Activated T-helper 1 cell treated with anti-CD3 and anti-CD28 coated beads, Interleukin-12 subunit alpha, Interleukin-12 subunit beta, Interleukin-2, Interleukin-4 antibody, amounts not matched to agents 30 ng/mL and 10 ng/mL and 1 ng/mL, durations not matched to agents 14 hours and 24 hours and 36 hours (primary cell): ENCODE results near the gene TRIM44. TPM values are rescaled to one million over a fixed set of nuclear protein-coding genes. Genes with fewer than 3 reads are reported as not detected.
A peak's percentile ranks its signal among the peaks of the same experiment; 100 is the strongest.

Source experiments
- DNase-seq: peaks from one replicate; pipeline ENCODE4 v3.0.0; 2021; ENCODE audit warnings: low spot score
- H3K27ac Mint-ChIP-seq: one replicate; pipeline ENCODE4 v1.8.0; 2021; ENCODE audit warnings: mild to moderate bottlenecking, mixed read lengths
- H3K27me3 Mint-ChIP-seq: one replicate; pipeline ENCODE4 v1.8.0; 2022; ENCODE audit warnings: mild to moderate bottlenecking, moderate library complexity, mixed read lengths; ENCODE audit not compliant: insufficient read depth
- H3K36me3 Mint-ChIP-seq: one replicate; pipeline ENCODE4 v1.8.0; 2021; ENCODE audit warnings: low read depth, mixed read lengths
- H3K4me1 Mint-ChIP-seq: one replicate; pipeline ENCODE4 v1.8.0; 2021; ENCODE audit warnings: low read depth, mixed read lengths
- H3K4me3 Mint-ChIP-seq: one replicate; pipeline ENCODE4 v1.8.0; 2021; ENCODE audit warnings: mild to moderate bottlenecking, moderate library complexity, mixed read lengths
- H3K9me3 Mint-ChIP-seq: one replicate; pipeline ENCODE4 v1.8.0; 2021; ENCODE audit warnings: mixed read lengths
- intact Hi-C: fragments of 100-400 bp; cut with micrococcal nuclease; formaldehyde crosslinking; loops from one replicate; pipeline ENCODE4 v1.15.1; 2024
- total RNA-seq: library from RNA; stranded (reverse); gene quantifications from 2 replicates; pipeline ENCODE4 v1.2.3, GENCODE V29; 2022

TRIM44 gene
- total RNA-seq, 1 donor from 2014 or later, result 24.3 TPM

DNA sequence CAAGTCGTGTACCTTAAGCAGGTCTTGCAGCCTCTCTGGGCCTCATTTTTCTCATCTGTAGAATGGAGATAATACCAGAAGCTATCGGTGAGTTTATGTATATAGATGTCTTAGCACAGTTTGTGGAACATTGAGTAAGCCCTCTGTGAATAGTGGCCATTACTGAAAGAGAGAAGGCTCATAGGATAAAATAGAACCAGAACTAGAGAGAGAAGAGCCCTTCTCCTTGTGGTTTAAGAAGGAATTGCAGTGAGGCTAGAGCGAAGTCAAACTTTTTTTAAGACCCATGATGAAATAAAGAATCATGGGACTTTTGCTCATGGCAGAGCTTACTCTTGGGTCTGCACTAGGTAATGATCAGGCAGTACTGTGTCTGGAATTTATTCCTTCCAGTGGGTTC lies 137.1 kb downstream of the TRIM44 start:
- Mint-ChIP-seq H3K4me1 (peaks cover 8% of the 10 kb centered on the region), H3K4me3 (no peak overlapping the region), H3K36me3 (peaks cover 2% of the 10 kb centered on the region), H3K27ac (no peak overlapping the region), H3K27me3 (no peaks in the 10 kb centered on the region), H3K9me3 (no peaks in the 10 kb centered on the region)
- intact Hi-C loops, result no loop called here
- DNase-seq, result no peak

DNA sequence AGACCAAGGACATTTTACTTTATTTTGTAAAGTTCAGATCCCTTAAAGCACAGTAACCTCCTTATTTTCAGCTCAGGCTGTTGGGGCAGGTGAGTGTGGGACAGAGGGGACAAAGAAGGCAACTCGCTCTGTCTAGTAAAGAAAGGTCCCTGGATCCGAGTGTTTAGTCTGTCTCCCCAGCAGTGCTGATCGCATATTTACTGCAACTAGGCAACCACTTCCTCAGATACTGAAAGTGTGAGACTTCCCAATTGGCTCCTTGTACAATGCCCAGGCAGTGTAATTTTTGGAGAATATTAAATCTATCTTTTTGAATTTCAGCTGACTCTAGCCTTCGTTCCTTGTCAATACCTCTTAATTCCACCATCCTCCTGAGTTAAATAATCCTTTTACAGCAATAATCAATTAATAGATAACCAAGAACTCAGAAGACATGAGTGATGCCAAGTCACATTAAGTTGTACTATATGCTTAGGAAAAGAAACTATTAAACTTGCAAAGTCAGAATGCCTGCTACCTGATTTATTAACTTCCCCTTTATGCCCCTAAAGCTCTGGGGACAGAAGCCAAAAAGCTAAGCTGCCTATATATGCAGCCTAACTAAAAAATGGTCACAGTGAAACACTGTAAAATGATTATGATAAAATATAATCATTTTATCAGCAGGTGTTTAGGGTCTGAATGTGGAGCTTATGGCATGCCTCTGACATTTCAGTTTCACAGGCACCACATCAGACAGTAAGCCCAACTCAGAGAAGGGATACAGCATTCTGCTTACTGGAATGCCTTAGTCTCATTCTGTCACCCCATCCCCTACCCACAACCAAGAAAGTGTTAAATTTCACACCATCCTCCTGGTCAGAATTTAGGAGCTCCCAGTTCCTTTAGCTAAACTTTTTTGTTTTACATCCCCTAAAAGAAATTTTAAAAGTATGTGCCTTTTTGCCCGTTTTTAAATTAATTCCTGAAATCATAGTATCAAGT lies 138.7 kb downstream of the TRIM44 start:
- no peaks in the 10 kb centered on the region for H3K27me3 Mint-ChIP-seq
- peaks cover 2% of the 10 kb centered on the region for H3K36me3 Mint-ChIP-seq
- H3K27ac Mint-ChIP-seq, result peak overlapping the region; percentile 15
- no peaks in the 10 kb centered on the region for H3K9me3 Mint-ChIP-seq
- DNase-seq, result no peak
- H3K4me3 Mint-ChIP-seq, result no peak overlapping the region
- peaks cover 8% of the 10 kb centered on the region for H3K4me1 Mint-ChIP-seq
- intact Hi-C loops, result no loop called here

DNA sequence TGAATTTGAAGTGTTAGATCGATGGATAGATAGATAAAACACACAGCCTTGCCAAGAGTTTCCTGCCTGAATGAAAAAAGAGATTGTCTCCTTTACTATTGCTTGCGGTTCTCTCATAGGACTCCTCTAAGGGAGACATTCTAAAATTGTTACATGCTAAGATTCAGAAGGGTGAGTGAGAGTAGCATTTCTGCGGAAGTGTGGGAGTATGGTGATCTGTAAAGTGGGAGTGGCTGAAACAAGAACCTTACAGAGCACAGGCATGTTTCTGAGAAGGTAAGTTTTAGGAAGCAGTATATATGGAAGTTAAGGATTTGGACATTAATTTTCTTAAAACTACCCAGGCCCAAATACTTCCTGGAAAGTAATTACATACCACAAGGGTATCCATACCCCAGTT lies 139.6 kb downstream of the TRIM44 start:
- intact Hi-C loops, result no loop called here
- Mint-ChIP-seq H3K36me3 (peaks cover 2% of the 10 kb centered on the region), H3K27ac (no peak overlapping the region), H3K4me1 (peaks cover 8% of the 10 kb centered on the region), H3K27me3 (no peaks in the 10 kb centered on the region), H3K4me3 (no peak overlapping the region), H3K9me3 (no peaks in the 10 kb centered on the region)
- DNase-seq, result no peak

DNA sequence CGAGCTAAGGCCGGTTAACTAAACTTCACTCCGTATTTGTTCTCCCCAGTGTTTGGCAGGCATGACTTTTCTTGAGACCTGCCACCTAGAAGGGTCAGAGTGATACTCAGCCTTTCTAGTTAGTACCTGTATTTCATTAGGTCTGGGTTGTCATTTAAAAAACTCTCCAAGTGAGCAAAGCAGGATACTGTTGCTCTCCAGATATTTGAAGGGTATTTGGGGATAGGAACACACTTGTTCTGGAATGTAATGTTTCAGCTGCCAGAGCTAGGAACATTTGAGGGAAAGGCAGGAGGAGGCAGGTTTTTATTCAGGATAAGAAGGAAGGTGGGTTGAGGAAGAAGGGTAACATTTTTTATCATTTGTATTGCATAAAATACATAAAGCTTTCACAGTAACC lies 140.1 kb downstream of the TRIM44 start:
- Mint-ChIP-seq H3K9me3 (no peaks in the 10 kb centered on the region), H3K27me3 (no peaks in the 10 kb centered on the region), H3K36me3 (peaks cover 2% of the 10 kb centered on the region), H3K4me1 (peaks cover 8% of the 10 kb centered on the region), H3K27ac (no peak overlapping the region), H3K4me3 (no peak overlapping the region)
- intact Hi-C loops, result no loop called here
- no peak for DNase-seq

DNA sequence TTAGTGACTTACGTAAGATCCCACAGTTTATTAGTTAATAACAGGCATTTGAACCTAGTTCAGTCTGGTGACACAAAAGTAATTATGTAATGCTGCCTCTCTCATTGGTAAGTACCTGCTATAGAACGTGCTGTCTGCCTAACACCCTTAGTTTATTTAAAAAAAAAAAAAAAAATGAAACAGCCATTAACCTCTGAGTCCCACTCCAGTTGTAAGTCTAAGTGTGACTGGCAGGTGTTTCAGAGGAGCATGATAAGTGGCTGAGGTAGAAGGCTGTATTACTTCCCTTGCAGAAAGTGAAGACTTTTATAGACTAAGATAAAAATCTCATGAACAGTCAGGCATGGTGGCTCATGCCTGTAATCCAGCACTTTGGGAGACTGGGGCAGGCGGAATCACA lies 140.5 kb downstream of the TRIM44 start:
- H3K27ac Mint-ChIP-seq, result no peak overlapping the region
- peaks cover 2% of the 10 kb centered on the region for H3K36me3 Mint-ChIP-seq
- no peak for DNase-seq
- no peaks in the 10 kb centered on the region for H3K9me3 Mint-ChIP-seq
- intact Hi-C loops, result no loop called here
- peaks cover 8% of the 10 kb centered on the region for H3K4me1 Mint-ChIP-seq
- H3K27me3 Mint-ChIP-seq, result no peaks in the 10 kb centered on the region
- no peak overlapping the region for H3K4me3 Mint-ChIP-seq

DNA sequence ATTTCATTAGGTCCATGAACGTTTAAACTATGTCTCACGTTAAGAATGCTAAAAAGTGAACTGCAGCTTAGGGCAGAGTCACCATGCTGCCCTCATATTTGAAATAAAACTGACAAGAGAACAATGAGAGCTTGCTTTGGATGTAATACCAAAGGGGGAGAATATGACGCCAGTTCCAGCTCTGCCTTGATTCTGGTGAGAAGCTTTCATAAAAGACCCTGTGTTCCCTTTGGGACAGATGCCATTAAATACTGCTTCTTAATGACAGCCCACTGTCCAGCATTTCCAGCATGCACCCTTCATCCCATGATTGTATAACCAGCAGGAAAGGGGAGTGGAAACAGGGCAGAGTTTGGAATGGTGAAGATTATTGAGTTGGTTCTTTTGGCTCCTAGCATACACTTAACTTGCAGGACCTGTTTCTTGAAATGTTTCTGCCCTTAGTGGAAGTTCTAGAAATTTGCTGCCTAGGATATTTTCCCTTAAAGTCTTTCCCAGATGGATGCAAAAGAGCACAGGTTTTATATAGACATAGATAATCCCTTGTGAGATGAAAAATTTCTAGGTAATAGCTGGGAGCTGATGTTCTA lies 142.0 kb downstream of the TRIM44 start:
- H3K27me3 Mint-ChIP-seq, result no peaks in the 10 kb centered on the region
- H3K9me3 Mint-ChIP-seq, result no peaks in the 10 kb centered on the region
- H3K27ac Mint-ChIP-seq, result no peak overlapping the region
- intact Hi-C loops, result no loop called here
- peaks cover 2% of the 10 kb centered on the region for H3K36me3 Mint-ChIP-seq
- H3K4me3 Mint-ChIP-seq, result no peak overlapping the region
- H3K4me1 Mint-ChIP-seq, result peaks cover 8% of the 10 kb centered on the region
- no peak for DNase-seq

DNA sequence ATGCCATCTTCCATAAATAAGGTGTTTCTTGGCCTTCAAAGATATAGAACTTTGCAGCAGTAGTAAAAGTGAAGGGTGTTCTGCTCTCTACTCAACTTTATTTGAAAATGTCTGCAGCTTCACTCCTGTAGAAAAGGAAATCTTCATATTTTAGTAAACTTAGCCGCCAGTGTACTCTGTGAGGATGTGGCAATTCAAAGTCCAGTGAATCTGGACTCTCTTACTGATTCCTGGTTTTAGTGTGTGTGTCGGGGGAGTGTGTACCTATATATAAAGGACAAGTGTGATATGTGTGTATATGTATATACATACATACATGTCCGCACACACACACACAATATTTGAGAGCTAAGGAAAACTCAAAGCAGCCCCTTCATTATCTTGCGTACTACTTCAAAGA lies 147.0 kb downstream of the TRIM44 start:
- intact Hi-C loops, result no loop called here
- Mint-ChIP-seq H3K27ac (no peak overlapping the region), H3K9me3 (no peaks in the 10 kb centered on the region), H3K4me3 (no peak overlapping the region), H3K36me3 (no peaks in the 10 kb centered on the region), H3K27me3 (no peaks in the 10 kb centered on the region), H3K4me1 (no peaks in the 10 kb centered on the region)
- no peak for DNase-seq

DNA sequence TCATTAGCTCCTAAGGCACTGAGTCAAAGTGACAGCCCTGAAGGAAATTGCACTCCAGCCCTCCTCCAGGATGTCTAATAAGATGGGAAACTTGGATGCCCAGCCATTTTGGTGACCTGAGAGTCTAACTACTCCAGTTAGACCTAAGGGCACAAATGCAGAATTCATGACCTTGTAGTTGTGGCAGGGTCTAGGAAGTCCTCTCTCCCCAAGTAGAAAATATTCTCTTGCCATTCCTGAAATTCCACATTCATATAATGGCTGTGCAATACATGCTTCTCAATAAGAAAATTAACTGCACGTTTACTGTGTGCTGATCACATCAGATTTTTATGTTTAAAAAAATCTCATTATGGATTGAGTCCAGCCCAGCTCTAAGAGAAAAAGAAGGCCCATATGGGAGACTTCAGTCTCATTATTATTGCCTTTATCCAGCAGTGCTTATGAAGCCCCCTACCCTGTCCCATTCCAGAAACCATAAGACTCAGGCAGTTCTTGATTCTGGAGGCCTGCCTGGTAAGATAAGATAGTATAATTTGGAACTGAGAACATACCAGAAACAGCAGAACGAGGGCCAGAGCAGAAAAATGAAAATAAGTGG lies 147.6 kb downstream of the TRIM44 start:
- no peaks in the 10 kb centered on the region for H3K4me1 Mint-ChIP-seq
- intact Hi-C loops, result no loop called here

DNA sequence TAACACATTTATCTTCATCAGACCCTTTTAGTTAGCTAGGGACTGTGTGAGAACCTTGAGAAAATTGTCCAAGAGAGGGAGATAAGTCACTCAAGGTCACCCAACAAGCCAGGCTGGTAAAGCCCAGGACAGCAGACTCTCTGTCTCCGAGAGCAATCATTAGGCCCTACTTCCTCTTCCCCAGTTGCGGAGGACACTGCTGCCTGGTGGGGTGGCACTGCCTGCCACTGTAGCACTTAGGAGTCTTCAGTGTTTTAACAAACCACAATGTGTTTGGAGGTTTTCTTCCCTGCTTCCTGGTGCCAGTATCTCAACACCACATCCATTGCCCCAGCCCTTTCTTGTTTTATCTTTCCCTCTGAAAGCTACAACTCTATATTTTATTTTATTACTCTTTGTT lies 149.2 kb downstream of the TRIM44 start:
- H3K27me3 Mint-ChIP-seq, result no peaks in the 10 kb centered on the region
- no peaks in the 10 kb centered on the region for H3K9me3 Mint-ChIP-seq
- no peak overlapping the region for H3K27ac Mint-ChIP-seq
- H3K36me3 Mint-ChIP-seq, result no peaks in the 10 kb centered on the region
- H3K4me1 Mint-ChIP-seq, result no peaks in the 10 kb centered on the region
- intact Hi-C loops, result no loop called here
- no peak for DNase-seq
- no peak overlapping the region for H3K4me3 Mint-ChIP-seq

More for the DNA sequence above, 147.6 kb downstream of the TRIM44 start:
- H3K27ac Mint-ChIP-seq, result no peak overlapping the region
- H3K4me3 Mint-ChIP-seq, result no peak overlapping the region
- H3K36me3 Mint-ChIP-seq, result no peaks in the 10 kb centered on the region
- no peak for DNase-seq
- no peaks in the 10 kb centered on the region for H3K27me3 Mint-ChIP-seq
- no peaks in the 10 kb centered on the region for H3K9me3 Mint-ChIP-seq

DNA sequence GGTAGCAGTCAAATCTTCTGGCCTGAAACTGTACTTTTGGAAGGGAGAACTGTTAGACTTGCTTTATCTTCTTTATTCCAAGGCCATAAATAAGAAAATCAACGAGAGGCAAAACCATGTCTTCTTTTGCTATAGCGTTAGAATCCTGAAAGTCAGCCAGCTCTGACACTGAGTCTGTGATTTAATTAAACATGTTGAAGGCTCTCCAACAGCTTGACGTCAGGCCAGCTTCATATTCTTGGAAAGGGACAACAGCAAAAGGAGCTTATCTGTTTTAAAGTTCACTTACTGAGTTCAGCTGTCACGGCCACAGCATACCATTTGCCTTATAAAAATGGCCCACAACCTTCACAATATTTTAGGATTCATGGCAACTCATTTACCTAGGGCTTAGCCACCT lies 150.3 kb downstream of the TRIM44 start:
- DNase-seq, result no peak
- H3K27ac Mint-ChIP-seq, result no peak overlapping the region

DNA sequence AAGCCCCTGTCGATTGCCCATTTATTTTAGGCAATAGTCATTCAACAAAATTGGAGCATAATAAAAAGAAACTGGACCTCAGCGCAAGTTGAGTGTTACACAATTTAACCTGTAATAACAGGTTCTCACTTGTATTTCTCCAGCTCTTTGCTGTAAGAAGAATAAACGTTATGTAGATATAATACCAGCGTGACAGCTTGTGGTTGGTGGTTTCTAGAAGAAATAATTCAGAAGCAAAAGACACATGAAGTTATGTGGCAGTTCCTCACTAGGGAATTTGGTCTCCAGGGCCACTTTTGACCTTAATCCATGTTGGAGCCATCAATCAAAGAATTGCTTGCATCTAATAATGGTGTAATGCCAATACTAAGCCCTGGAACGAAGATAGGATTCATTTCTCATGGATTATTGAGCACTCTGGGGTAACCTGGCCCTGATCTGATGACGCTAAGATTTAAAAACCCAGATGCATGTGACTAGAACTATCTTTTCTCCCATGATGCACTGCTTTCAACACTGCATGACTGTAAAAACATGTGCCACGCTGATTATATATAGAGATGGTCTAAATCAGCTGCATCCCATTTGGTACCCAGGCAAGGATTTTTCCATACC lies 151.6 kb downstream of the TRIM44 start:
- intact Hi-C loops, result no loop called here
- H3K4me3 Mint-ChIP-seq, result no peak overlapping the region
- no peaks in the 10 kb centered on the region for H3K9me3 Mint-ChIP-seq
- H3K36me3 Mint-ChIP-seq, result no peaks in the 10 kb centered on the region
- no peak overlapping the region for H3K27ac Mint-ChIP-seq
- no peak for DNase-seq
- no peaks in the 10 kb centered on the region for H3K4me1 Mint-ChIP-seq
- no peaks in the 10 kb centered on the region for H3K27me3 Mint-ChIP-seq

More for the DNA sequence above, 150.3 kb downstream of the TRIM44 start:
- no peaks in the 10 kb centered on the region for H3K4me1 Mint-ChIP-seq
- H3K4me3 Mint-ChIP-seq, result no peak overlapping the region
- H3K9me3 Mint-ChIP-seq, result no peaks in the 10 kb centered on the region
- intact Hi-C loops, result no loop called here
- no peaks in the 10 kb centered on the region for H3K27me3 Mint-ChIP-seq
- no peaks in the 10 kb centered on the region for H3K36me3 Mint-ChIP-seq

DNA sequence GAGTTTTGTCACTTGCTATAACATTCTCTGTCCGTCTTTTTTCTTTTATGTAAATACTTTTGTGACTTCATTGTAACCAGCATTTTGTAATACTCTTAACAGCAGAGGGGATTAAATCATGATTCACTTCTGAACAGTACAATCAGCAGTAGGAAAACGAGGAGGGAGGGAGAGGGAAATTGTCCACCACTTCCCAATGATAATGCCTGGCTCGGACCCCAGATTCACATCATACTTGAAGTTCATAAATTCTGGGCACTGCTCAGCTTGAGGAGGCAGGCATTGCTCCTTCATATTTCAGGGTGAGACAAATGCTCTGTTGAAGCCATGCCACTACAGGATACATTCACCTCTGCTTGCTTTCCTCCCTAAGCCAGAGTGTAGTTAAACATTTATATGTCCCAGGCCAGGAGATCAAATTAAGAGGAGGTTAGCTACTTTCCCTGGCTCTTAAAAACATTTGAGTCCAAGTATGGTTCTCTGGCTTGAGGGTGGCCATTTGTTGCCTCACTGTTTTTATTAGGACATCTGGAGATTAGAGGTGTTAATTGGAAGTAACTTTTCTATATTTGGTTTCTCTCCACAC lies 152.2 kb downstream of the TRIM44 start:
- intact Hi-C loops, result no loop called here
- Mint-ChIP-seq H3K4me1 (no peaks in the 10 kb centered on the region), H3K9me3 (no peaks in the 10 kb centered on the region), H3K27me3 (no peaks in the 10 kb centered on the region), H3K4me3 (no peak overlapping the region), H3K36me3 (no peaks in the 10 kb centered on the region), H3K27ac (no peak overlapping the region)
- no peak for DNase-seq
